HCT116 (cell line): ENCODE results near the gene ALKBH6. TPM values are rescaled to one million over a fixed set of nuclear protein-coding genes. Genes with fewer than 3 reads are reported as not detected.

ENCODE experiments used
- ATAC-seq: fragments of 200-7000 bp; cut with Tn5 transposase; 2 replicates; pipeline ENCODE4 v1.9.1; 2020; ENCODE audit warnings: mild to moderate bottlenecking, moderate library complexity
- BruUV-seq: library from RNA; stranded (reverse); fragments of 400-500 nt; replicated peaks from 2 replicates; lab custom pipeline; 2021; lab: Mats Ljungman, UMichigan
- CTCF ChIA-PET: fragments of 300-600 bp; sonication (Branson Sonifier 250); formaldehyde crosslinking; loops from one replicate; lab custom pipeline; 2021; ENCODE audit warnings: antibody characterized with exemption; lab: Charles Lee
- POLR2A ChIA-PET: fragments of 300-600, 350-600 bp; sonication (Branson Sonifier 250); formaldehyde crosslinking; loops from one replicate; lab custom pipeline; 2021; ENCODE audit warnings: antibody characterized with exemption; lab: Charles Lee
- RAD21 ChIA-PET, 2 experiments: fragments of 300-600 bp; sonication (Branson Sonifier 250); formaldehyde crosslinking; loops; one replicate each; lab custom pipeline; 2023; ENCODE audit warnings: low total read pairs in 2 of 2; ENCODE audit not compliant: uncharacterized antibody in 2 of 2, unreplicated experiment in 2 of 2, low non-redundant PET in 1 of 2; lab: Charles Lee
- DNase-seq: peaks from one replicate; pipeline ENCODE4 v3.0.0-alpha.2; 2010; ENCODE audit warnings: low read depth, low spot score
- H2AFZ ChIP-seq: fragments of 200-600 bp; shearing (Covaris generic), sonication (generic); 2 replicates; pipeline ENCODE4 v1.6.1; 2017; ENCODE audit warnings: low read depth, mixed run types, mixed read lengths, antibody characterized with exemption, low read length; ENCODE audit not compliant: poor library complexity, severe bottlenecking
- H3K27ac ChIP-seq: 2 replicates; pipeline ENCODE4 v1.5.1; 2012; ENCODE audit warnings: low read depth, low read length
- H3K27me3 ChIP-seq: fragments of 200-600 bp; sonication (generic); 2 replicates; pipeline ENCODE4 v1.6.1; 2016; ENCODE audit warnings: mixed run types, low read length, mixed read lengths; ENCODE audit not compliant: insufficient read depth
- H3K36me3 ChIP-seq, 2 experiments: fragments of 200-500 bp in 1 of 2; fragments of 200-600 bp in 1 of 2; sonication (Bioruptor generic) in 1 of 2; sonication (generic) in 1 of 2; 2 replicates each; pipeline versions ENCODE4 v1.5.1 to v1.6.1; 2014 to 2016; ENCODE audit warnings: low read length in 2 of 2, inconsistent platforms in 1 of 2, mixed read lengths in 1 of 2, mixed run types in 1 of 2; ENCODE audit not compliant: insufficient read depth in 2 of 2, control insufficient read depth in 1 of 2
- H3K4me1 ChIP-seq, 2 experiments: fragments of 200-600 bp in 1 of 2; sonication (generic) in 1 of 2; 2 replicates each; pipeline versions ENCODE4 v1.5.1 to v1.6.1; 2012 to 2017; ENCODE audit warnings: low read length in 2 of 2, inconsistent platforms in 1 of 2, mild to moderate bottlenecking in 1 of 2, mixed read lengths in 1 of 2, mixed run types in 1 of 2, moderate library complexity in 1 of 2; ENCODE audit not compliant: insufficient read depth in 2 of 2, control insufficient read depth in 1 of 2
- H3K4me2 ChIP-seq: fragments of 200-600 bp; sonication (generic); 2 replicates; pipeline ENCODE4 v1.6.1; 2017; ENCODE audit warnings: mixed run types, low read length, mixed read lengths
- H3K4me3 ChIP-seq, 2 experiments: fragments of 200-600 bp in 1 of 2; sonication (generic) in 1 of 2; replicated peaks in 1 of 2; 2 replicates each; pipeline ENCODE4 v1.5.1; 2011 to 2016; ENCODE audit warnings: low read length in 2 of 2, control low read depth in 1 of 2, low read depth in 1 of 2, mild to moderate bottlenecking in 1 of 2, mixed read lengths in 1 of 2, mixed run types in 1 of 2
- H3K79me2 ChIP-seq: fragments of 200-600 bp; sonication (generic); 2 replicates; pipeline ENCODE4 v1.6.1; 2017; ENCODE audit warnings: mild to moderate bottlenecking, mixed run types, low read length, moderate library complexity, mixed read lengths; ENCODE audit not compliant: insufficient read depth
- H3K9ac ChIP-seq: fragments of 200-600 bp; sonication (generic); 2 replicates; pipeline ENCODE4 v1.6.1; 2016; ENCODE audit warnings: low read length, mixed read lengths
- H3K9me2 ChIP-seq: fragments of 200-600 bp; sonication (generic), shearing (Covaris generic); 2 replicates; pipeline ENCODE4 v1.6.1; 2017; ENCODE audit warnings: mixed run types, mild to moderate bottlenecking, moderate library complexity; ENCODE audit not compliant: insufficient read depth
- H3K9me3 ChIP-seq, 2 experiments: fragments of 200-500 bp in 1 of 2; fragments of 200-600 bp in 1 of 2; sonication (Bioruptor generic) in 1 of 2; sonication (generic) in 1 of 2; 2 replicates each; pipeline ENCODE4 v1.6.1; 2014 to 2017; ENCODE audit warnings: low read length in 2 of 2, mixed read lengths in 2 of 2, inconsistent platforms in 1 of 2, low read depth in 1 of 2, mild to moderate bottlenecking in 1 of 2, mixed run types in 1 of 2, moderate library complexity in 1 of 2; ENCODE audit not compliant: control insufficient read depth in 1 of 2, insufficient read depth in 1 of 2
- H4K20me1 ChIP-seq: fragments of 200-600 bp; sonication (generic), shearing (Covaris generic); 2 replicates; pipeline ENCODE4 v1.6.1; 2017; ENCODE audit warnings: mixed run types, mild to moderate bottlenecking, moderate library complexity; ENCODE audit not compliant: insufficient read depth
- ATF3 ChIP-seq: IDR thresholded peaks from 2 replicates; pipeline ENCODE4 v1.6.1; 2012
- CBX3 ChIP-seq: IDR thresholded peaks from 2 replicates; pipeline ENCODE4 v1.6.1; 2012; ENCODE audit warnings: low read depth
- CTCF ChIP-seq, 3 experiments: fragments of 200-600 bp in 1 of 3; sonication (generic) in 1 of 3; IDR thresholded peaks in 2 of 3; conservative IDR thresholded peaks in 1 of 3; 2 replicates each; pipeline ENCODE4 v1.5.1; 2012 to 2017; ENCODE audit warnings: low read depth in 2 of 3, low read length in 2 of 3, antibody characterized with exemption in 1 of 3, borderline replicate concordance in 1 of 3, control low read depth in 1 of 3, mild to moderate bottlenecking in 1 of 3, mixed read lengths in 1 of 3, mixed run types in 1 of 3, moderate library complexity in 1 of 3; ENCODE audit not compliant: insufficient read depth in 1 of 3
- EZH2 ChIP-seq: fragments of 200-600 bp; sonication (generic); IDR thresholded peaks from 2 replicates; pipeline ENCODE4 v1.6.1; 2017; ENCODE audit warnings: antibody characterized with exemption, mixed run types
- JUND ChIP-seq: IDR thresholded peaks from 2 replicates; pipeline ENCODE4 v1.6.1; 2012
- RAD21 ChIP-seq: IDR thresholded peaks from 2 replicates; pipeline ENCODE4 v1.6.1; 2012; ENCODE audit warnings: low read depth, mild to moderate bottlenecking
- SIN3A ChIP-seq: IDR thresholded peaks from 2 replicates; pipeline ENCODE4 v1.6.1; 2012; ENCODE audit warnings: low read depth
- SRF ChIP-seq: IDR thresholded peaks from 2 replicates; pipeline ENCODE4 v1.6.1; 2012; ENCODE audit warnings: low read depth
- TCF7L2 ChIP-seq: IDR thresholded peaks from 2 replicates; pipeline ENCODE4 v1.7.0; 2011; ENCODE audit warnings: borderline replicate concordance, inconsistent platforms; ENCODE audit not compliant: insufficient read depth, insufficient read length; ENCODE audit errors: extremely low read depth
- YY1 ChIP-seq: IDR thresholded peaks from 2 replicates; pipeline ENCODE4 v1.6.1; 2011; ENCODE audit warnings: low read length, low read depth, moderate library complexity, mild to moderate bottlenecking; ENCODE audit not compliant: insufficient replicate concordance; ENCODE audit errors: extremely low read depth
- intact Hi-C: fragments of 100-400 bp; cut with micrococcal nuclease; formaldehyde crosslinking; loops from 2 replicates; pipeline ENCODE4 v1.10.0; 2022
- total RNA-seq: library from RNA; stranded (reverse); gene quantifications from one replicate; pipeline ENCODE4 v1.2.1, GENCODE V29; 2021; ENCODE audit not compliant: unreplicated experiment

Gene ALKBH6
- total RNA-seq, 1 experiment from 2014 or later = 28.6 TPM

- Histone ChIP-seq H3K27ac (no peak overlapping the region), H3K79me2 (no peaks in the 10 kb centered on the region), H3K9ac (no peak overlapping the region), H3K9me2 (no peaks in the 10 kb centered on the region), H2AFZ (no peak overlapping the region), H4K20me1 (no peaks in the 10 kb centered on the region), H3K4me3 (no peak overlapping the region), H3K36me3 (0 out of 4 replicates have a peak, but pooled peaks cover 0 to 8% of the 10 kb centered on the region in 2 experiments), H3K27me3 (no peaks in the 10 kb centered on the region), H3K4me1 (no peaks in the 10 kb centered on the region), H3K9me3 (no peaks in the 10 kb centered on the region), H3K4me2 (no peak overlapping the region)
- CTCF ChIA-PET = no interaction called here
- POLR2A ChIA-PET = no interaction called here
- intact Hi-C loops = no loop called here
- DNase-seq = no peak
- ATAC-seq = peak; percentile 63
- TF ChIP-seq CBX3 (no peak), SIN3A (no peak), RAD21 (0 out of 2 replicates have a peak, but pooled peaks have one; percentile 3), EZH2 (no peak), JUND (no peak), SRF (no peak), YY1 (no peak), ATF3 (no peak), CTCF (IDR thresholded peaks at IDR 0.05 in 2 of 3, conservative IDR thresholded peaks at IDR 0.05 in 1 of 3; ENCODE audit: borderline replicate concordance in 1 of 3, insufficient read depth in 1 of 3, low read depth in 2 of 3, low read length in 2 of 3) (0 out of 6 replicates have a peak, but pooled peaks of 2 of the 3 experiments have one; percentile 7 to 14), TCF7L2 (no peak)
- no TSS peak for BruUV-seq
- RAD21 ChIA-PET = no interaction called here
Observed at GRCh38 chr19:36030264-36031148, 16.5 kb upstream of the ALKBH6 start.
